Right lobe of liver (tissue), 4 donors: ENCODE data around the gene LRRC41.

ENCODE experiments used
- POLR2A ChIP-seq: fragments of 450-650 bp; IDR thresholded peaks from one replicate; pipeline ENCODE4 v1.6.1; 2017; ENCODE audit warnings: antibody characterized with exemption, mild to moderate bottlenecking
- TF ChIP-seq, protein P1 (sequence below), 4 donors: fragments of 200-600 bp in 3 of 4; fragments of 450-650 bp in 1 of 4; IDR thresholded peaks; one replicate each; pipeline versions ENCODE4 v1.5.1 to v1.8.0; 2016 to 2022; ENCODE audit warnings: antibody characterized with exemption in 4 of 4, mild to moderate bottlenecking in 2 of 4
- donor health status: DM: no; HTN: no; CAD: no.
- donor health status: DM: no; HTN: no; CAD: no.
- donor health status: DM: no; HTN: yes; CAD: no.

DNA sequence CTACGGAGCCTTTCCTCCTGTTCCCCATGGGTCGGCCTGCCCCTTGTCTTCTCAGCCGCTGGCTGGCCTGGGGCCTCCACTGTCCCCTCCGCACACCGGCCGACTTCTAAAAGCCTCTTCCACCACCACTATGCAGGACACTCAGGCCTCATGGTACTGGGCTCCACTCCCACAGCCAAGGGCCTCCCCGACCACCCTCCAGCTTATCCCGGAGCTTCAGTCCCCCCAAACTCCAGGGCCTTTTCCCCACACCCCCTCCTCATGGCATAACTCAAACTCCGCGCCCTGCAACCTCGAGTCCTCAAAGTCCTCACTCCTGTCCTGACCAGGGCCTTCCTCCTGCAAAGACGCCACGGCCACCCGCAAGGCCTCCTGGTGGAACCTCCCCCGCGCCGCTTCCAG, 2.0 kb downstream of the LRRC41 start:
- TF ChIP-seq, protein P1, sequence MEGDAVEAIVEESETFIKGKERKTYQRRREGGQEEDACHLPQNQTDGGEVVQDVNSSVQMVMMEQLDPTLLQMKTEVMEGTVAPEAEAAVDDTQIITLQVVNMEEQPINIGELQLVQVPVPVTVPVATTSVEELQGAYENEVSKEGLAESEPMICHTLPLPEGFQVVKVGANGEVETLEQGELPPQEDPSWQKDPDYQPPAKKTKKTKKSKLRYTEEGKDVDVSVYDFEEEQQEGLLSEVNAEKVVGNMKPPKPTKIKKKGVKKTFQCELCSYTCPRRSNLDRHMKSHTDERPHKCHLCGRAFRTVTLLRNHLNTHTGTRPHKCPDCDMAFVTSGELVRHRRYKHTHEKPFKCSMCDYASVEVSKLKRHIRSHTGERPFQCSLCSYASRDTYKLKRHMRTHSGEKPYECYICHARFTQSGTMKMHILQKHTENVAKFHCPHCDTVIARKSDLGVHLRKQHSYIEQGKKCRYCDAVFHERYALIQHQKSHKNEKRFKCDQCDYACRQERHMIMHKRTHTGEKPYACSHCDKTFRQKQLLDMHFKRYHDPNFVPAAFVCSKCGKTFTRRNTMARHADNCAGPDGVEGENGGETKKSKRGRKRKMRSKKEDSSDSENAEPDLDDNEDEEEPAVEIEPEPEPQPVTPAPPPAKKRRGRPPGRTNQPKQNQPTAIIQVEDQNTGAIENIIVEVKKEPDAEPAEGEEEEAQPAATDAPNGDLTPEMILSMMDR (IDR thresholded peaks at IDR 0.05): no peak
- TF ChIP-seq POLR2A: no peak
